H1 (cell line): ENCODE results near the gene RANGRF. TPM values are rescaled to one million over a fixed set of nuclear protein-coding genes. Genes with fewer than 3 reads are reported as not detected.

Experiments
- CTCF ChIA-PET: fragments of 300-600 bp; sonication (Branson Sonifier 250); formaldehyde crosslinking; loops from one replicate; lab custom pipeline; 2021; ENCODE audit not compliant: partially characterized antibody; lab: Charles Lee
- POLR2A ChIA-PET: fragments of 300-600 bp; sonication (Branson Sonifier 250); formaldehyde crosslinking; loops from one replicate; lab custom pipeline; 2021; ENCODE audit warnings: inconsistent platforms; ENCODE audit not compliant: partially characterized antibody; lab: Charles Lee
- DNase-seq, 2 experiments: peaks; one replicate each; pipeline versions ENCODE4 v3.0.0 to v3.0.0-alpha.2; 2010 to 2022; ENCODE audit warnings: low spot score in 2 of 2, low read depth in 1 of 2, mixed read lengths in 1 of 2
- FAIRE-seq: peaks from 2 replicates; lab custom pipeline; 2011; peaks lifted over from hg19 to GRCh38; lab: Jason Lieb, UNC
- H2AFZ ChIP-seq: 2 replicates; pipeline ENCODE4 v1.8.1; 2012; ENCODE audit warnings: low read length, inconsistent platforms
- H2AK5ac ChIP-seq: 2 replicates; pipeline ENCODE4 v1.6.1; 2013; ENCODE audit warnings: low read depth, low read length
- H2BK120ac ChIP-seq: replicated peaks from 2 replicates; pipeline ENCODE3; 2013; ENCODE audit warnings: low read depth, low read length, inconsistent platforms
- H2BK12ac ChIP-seq: 2 replicates; pipeline ENCODE4 v1.6.1; 2013; ENCODE audit warnings: low read depth, low read length
- H2BK15ac ChIP-seq: 2 replicates; pipeline ENCODE4 v1.6.1; 2013; ENCODE audit warnings: low read length
- H2BK20ac ChIP-seq: 2 replicates; pipeline ENCODE4 v1.6.1; 2013; ENCODE audit warnings: low read length
- H2BK5ac ChIP-seq: 2 replicates; pipeline ENCODE4 v1.6.1; 2013; ENCODE audit warnings: low read depth, low read length
- H3K14ac ChIP-seq: 2 replicates; pipeline ENCODE4 v1.6.1; 2013; ENCODE audit warnings: inconsistent platforms; ENCODE audit not compliant: insufficient read length
- H3K18ac ChIP-seq: 2 replicates; pipeline ENCODE4 v1.6.1; 2013; ENCODE audit warnings: low read length; ENCODE audit errors: extremely low read depth
- H3K23ac ChIP-seq: 2 replicates; pipeline ENCODE4 v1.6.1; 2013; ENCODE audit warnings: inconsistent platforms; ENCODE audit not compliant: insufficient read length
- H3K23me2 ChIP-seq: 2 replicates; pipeline ENCODE4 v1.6.1; 2013; ENCODE audit warnings: low read depth, low read length
- H3K27ac ChIP-seq: 2 replicates; pipeline ENCODE4 v1.6.1; 2011; ENCODE audit warnings: low read depth, low read length, inconsistent platforms
- H3K27me3 ChIP-seq, 4 experiments: replicated peaks in 1 of 4; 1 replicate in 1 of 4; 2 replicates in 3 of 4; pipeline versions ENCODE4 v1.6.1 to v1.8.1; 2011 to 2013; ENCODE audit warnings: low read length in 3 of 4, mild to moderate bottlenecking in 3 of 4, inconsistent platforms in 2 of 4, mixed read lengths in 2 of 4, moderate library complexity in 1 of 4; ENCODE audit not compliant: control insufficient read depth in 3 of 4, insufficient read depth in 3 of 4; ENCODE audit errors: extremely low read depth in 1 of 4
- H3K36me3 ChIP-seq, 4 experiments: 2 replicates each; pipeline versions ENCODE4 v1.6.1 to v1.8.1; 2011 to 2013; ENCODE audit warnings: mild to moderate bottlenecking in 4 of 4, low read length in 3 of 4, moderate library complexity in 2 of 4, control low read depth in 1 of 4, inconsistent platforms in 1 of 4; ENCODE audit not compliant: insufficient read depth in 4 of 4, control insufficient read depth in 2 of 4
- H3K4ac ChIP-seq: replicated peaks from 2 replicates; pipeline ENCODE3; 2013; ENCODE audit warnings: low read length, low read depth, mixed read lengths, inconsistent platforms; ENCODE audit not compliant: insufficient read length
- H3K4me1 ChIP-seq, 4 experiments: replicated peaks in 1 of 4; 1 replicate in 1 of 4; 2 replicates in 3 of 4; pipeline versions ENCODE4 v1.6.1 to v1.8.1; 2011 to 2013; ENCODE audit warnings: low read length in 3 of 4, inconsistent platforms in 2 of 4, mixed read lengths in 1 of 4; ENCODE audit not compliant: insufficient read depth in 4 of 4, control insufficient read depth in 3 of 4
- H3K4me2 ChIP-seq, 2 experiments: 2 replicates each; pipeline versions ENCODE4 v1.6.1 to v1.8.1; 2011 to 2013; ENCODE audit warnings: low read depth in 2 of 2, low read length in 2 of 2, control low read depth in 1 of 2, inconsistent platforms in 1 of 2, mild to moderate bottlenecking in 1 of 2; ENCODE audit not compliant: insufficient read depth in 1 of 2
- H3K4me3 ChIP-seq, 4 experiments: fragments of 200-600, 300-600 bp in 1 of 4; sonication (generic), shearing (Covaris generic), sonication (Bioruptor Twin) in 1 of 4; 2 replicates each; pipeline versions ENCODE4 v1.5.1 to v1.8.1; 2011 to 2016; ENCODE audit warnings: low read length in 4 of 4, low read depth in 3 of 4, control low read depth in 2 of 4, inconsistent platforms in 2 of 4, mild to moderate bottlenecking in 2 of 4, mixed read lengths in 1 of 4, moderate library complexity in 1 of 4; ENCODE audit not compliant: insufficient read depth in 2 of 4; ENCODE audit errors: extremely low read depth in 1 of 4
- H3K56ac ChIP-seq: replicated peaks from 2 replicates; pipeline ENCODE3; 2013; ENCODE audit warnings: low read depth, mild to moderate bottlenecking, mixed read lengths, low read length, inconsistent platforms; ENCODE audit not compliant: insufficient read length
- H3K79me1 ChIP-seq: 2 replicates; pipeline ENCODE4 v1.6.1; 2013; ENCODE audit warnings: low read depth, low read length, control low read depth
- H3K79me2 ChIP-seq, 2 experiments: 2 replicates each; pipeline versions ENCODE4 v1.6.1 to v1.8.1; 2012 to 2013; ENCODE audit warnings: low read length in 2 of 2, mild to moderate bottlenecking in 2 of 2, inconsistent platforms in 1 of 2; ENCODE audit not compliant: insufficient read depth in 2 of 2, control insufficient read depth in 1 of 2
- H3K9ac ChIP-seq, 4 experiments: replicated peaks in 1 of 4; 1 replicate in 1 of 4; 2 replicates in 3 of 4; pipeline versions ENCODE4 v1.6.1 to v1.8.1; 2011 to 2013; ENCODE audit warnings: low read depth in 3 of 4, low read length in 3 of 4, control low read depth in 2 of 4, mild to moderate bottlenecking in 2 of 4, moderate library complexity in 2 of 4, inconsistent platforms in 1 of 4; ENCODE audit errors: extremely low read depth in 1 of 4
- H3K9me3 ChIP-seq, 2 experiments: 2 replicates each; pipeline versions ENCODE4 v1.6.1 to v1.8.1; 2012 to 2013; ENCODE audit warnings: mild to moderate bottlenecking in 2 of 2, moderate library complexity in 2 of 2, control low read depth in 1 of 2, inconsistent platforms in 1 of 2, low read depth in 1 of 2, low read length in 1 of 2, mixed read lengths in 1 of 2; ENCODE audit not compliant: insufficient read depth in 2 of 2
- H4K20me1 ChIP-seq, 2 experiments: replicated peaks in 1 of 2; 2 replicates each; pipeline versions ENCODE3 to v1.8.1; 2011 to 2013; ENCODE audit warnings: inconsistent platforms in 2 of 2, low read length in 2 of 2, mild to moderate bottlenecking in 1 of 2; ENCODE audit not compliant: insufficient read depth in 2 of 2, control insufficient read depth in 1 of 2
- H4K5ac ChIP-seq: 2 replicates; pipeline ENCODE4 v1.6.1; 2013; ENCODE audit warnings: low read length, low read depth, mixed read lengths, inconsistent platforms; ENCODE audit not compliant: insufficient read length
- H4K8ac ChIP-seq: 2 replicates; pipeline ENCODE4 v1.8.0; 2013; ENCODE audit warnings: mild to moderate bottlenecking, moderate library complexity, low read length, inconsistent platforms; ENCODE audit not compliant: insufficient read depth; ENCODE audit errors: extremely low read depth
- H4K91ac ChIP-seq: replicated peaks from 2 replicates; pipeline ENCODE3; 2013; ENCODE audit warnings: low read length, mixed read lengths, inconsistent platforms; ENCODE audit not compliant: insufficient read length
- ASH2L ChIP-seq: fragments of 200-600, 300-600 bp; sonication (generic); IDR thresholded peaks from one replicate; pipeline ENCODE4 v1.7.1; 2017; ENCODE audit warnings: low read length
- BCL11A ChIP-seq, 2 experiments: IDR thresholded peaks; one replicate each; pipeline ENCODE4 v1.6.1; 2011; ENCODE audit warnings: low read depth in 2 of 2, low read length in 2 of 2, mild to moderate bottlenecking in 2 of 2
- BRCA1 ChIP-seq: IDR thresholded peaks from 2 replicates; pipeline ENCODE4 v1.6.1; 2012; ENCODE audit warnings: low read depth, low read length, improper control_type of control experiment
- CHD2 ChIP-seq: IDR thresholded peaks from 2 replicates; pipeline ENCODE4 v1.6.1; 2012; ENCODE audit warnings: low read length, improper control_type of control experiment
- EGR1 ChIP-seq: IDR thresholded peaks from 2 replicates; pipeline ENCODE4 v1.6.1; 2011; ENCODE audit warnings: low read depth, low read length, borderline replicate concordance
- GABPA ChIP-seq: IDR thresholded peaks from 2 replicates; pipeline ENCODE4 v1.6.1; 2011; ENCODE audit warnings: mild to moderate bottlenecking, low read length, moderate library complexity, borderline replicate concordance; ENCODE audit not compliant: insufficient read depth
- JUN ChIP-seq: IDR thresholded peaks from 2 replicates; pipeline ENCODE4 v1.6.1; 2011; ENCODE audit warnings: low read depth, mild to moderate bottlenecking, improper control_type of control experiment, low read length
- KDM5A ChIP-seq: fragments of 200-600 bp; IDR thresholded peaks from 2 replicates; pipeline ENCODE4 v1.7.1; 2012; ENCODE audit warnings: mild to moderate bottlenecking, low read length, inconsistent platforms, mixed read lengths
- POLR2AphosphoS5 ChIP-seq: IDR thresholded peaks from 2 replicates; pipeline ENCODE4 v1.6.1; 2011; ENCODE audit warnings: low read depth, low read length
- SIN3A ChIP-seq, 2 experiments: IDR thresholded peaks in 1 of 2; conservative IDR thresholded peaks in 1 of 2; 2 replicates each; pipeline ENCODE4 v1.6.1; 2011 to 2012; ENCODE audit warnings: low read length in 2 of 2, improper control_type of control experiment in 1 of 2, low read depth in 1 of 2, mild to moderate bottlenecking in 1 of 2
- SP4 ChIP-seq: IDR thresholded peaks from 2 replicates; pipeline ENCODE4 v1.6.1; 2012; ENCODE audit warnings: low read length, inconsistent platforms
- SRF ChIP-seq: IDR thresholded peaks from 2 replicates; pipeline ENCODE4 v1.6.1; 2011; ENCODE audit warnings: mild to moderate bottlenecking, low read depth, low read length, moderate library complexity
- TAF1 ChIP-seq: IDR thresholded peaks from 2 replicates; pipeline ENCODE4 v1.6.1; 2011; ENCODE audit warnings: mild to moderate bottlenecking, low read depth, low read length
- TAF7 ChIP-seq: optimal IDR thresholded peaks from 2 replicates; pipeline ENCODE3; 2011; ENCODE audit warnings: low read depth, mild to moderate bottlenecking, inconsistent platforms, low read length, moderate library complexity, borderline replicate concordance
- TCF12 ChIP-seq: IDR thresholded peaks from 2 replicates; pipeline ENCODE4 v1.6.1; 2011; ENCODE audit warnings: low read depth, mild to moderate bottlenecking, low read length
- WGBS, 2 experiments: shearing (Covaris generic) in 1 of 2; methylation state at CpG; one replicate each; pipeline versions ENCODE4 v1.1.6 to v1.1.7; 2013 to 2015; ENCODE audit warnings: low lambda C conversion rate in 2 of 2, mixed read lengths in 2 of 2, inconsistent platforms in 1 of 2, low coverage in 1 of 2, missing lambda C conversion rate in 1 of 2; ENCODE audit not compliant: insufficient replicate concordance in 2 of 2, insufficient coverage in 1 of 2, insufficient read length in 1 of 2; ENCODE audit errors: extremely low coverage in 1 of 2, missing lambda C conversion rate in 1 of 2; 5-methylcytosine and 5-hydroxymethylcytosine counted together
- polyA plus RNA-seq, 7 experiments: library from polyadenylated mRNA; depleted of rRNA in 3 of 7; stranded (reverse) in 5 of 7; unstranded in 2 of 7; fragments of >200 nt in 5 of 7; fragments of 200-250 nt in 2 of 7; gene quantifications; 1 replicate in 5 of 7; 2 replicates in 1 of 7; 4 replicates in 1 of 7; pipeline versions ENCODE4 v1.2.1 to v1.2.3, GENCODE V29; 2011 to 2013; ENCODE audit warnings: missing spikeins in 2 of 7, mixed read lengths in 2 of 7
- total RNA-seq: library from RNA; stranded (reverse); fragmentation: NEBNext Ultra II Directional; extraction: Animal tissue kit (Norgen Biotek cat#: 25700); gene quantifications from 2 replicates; pipeline ENCODE4 v1.2.1, GENCODE V29; 2021

The RANGRF gene
- total and polyA plus RNA-seq, 2 of the 8 experiments (the other 6 are each of a cell fraction or from before 2014, with no cell fraction given): 36.9 to 49.6 TPM

DNA sequence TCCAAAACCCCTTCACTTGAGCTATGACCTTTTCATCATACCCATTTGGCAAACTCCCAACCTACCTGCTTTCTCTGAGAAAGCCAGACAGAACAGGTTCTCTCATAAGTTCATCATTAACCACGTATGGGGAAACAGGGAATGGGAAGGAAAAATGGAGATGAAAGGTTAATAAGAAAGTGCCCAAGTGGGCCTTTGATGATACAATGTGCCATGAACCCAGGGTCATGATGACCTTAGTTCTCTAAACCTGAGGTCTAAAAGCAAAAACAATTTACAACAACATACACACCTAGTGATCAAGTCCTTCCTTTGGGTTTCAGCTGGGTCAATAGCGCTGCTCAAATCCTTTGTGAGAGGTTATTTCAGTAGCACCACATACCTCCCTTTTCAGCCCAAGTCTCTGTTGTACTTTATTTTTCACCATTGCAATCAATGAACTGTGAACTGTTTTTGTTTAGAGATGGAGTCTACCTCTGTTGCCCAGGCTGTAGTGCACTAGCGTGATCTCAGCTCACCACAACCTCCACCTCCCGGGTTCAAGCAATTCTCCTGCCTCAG, 14.5 kb upstream of the RANGRF start:
- no peak overlapping the region for H3K14ac ChIP-seq
- H4K91ac ChIP-seq: no peak overlapping the region
- FAIRE-seq: no peak
- H2AK5ac ChIP-seq: no peak overlapping the region
- CTCF ChIA-PET: interaction anchor here (1.0 to 1.9 kb wide), 3 partner anchors 9 to 27 kb away, joined by 3 to 4 read pairs (median 3); no protein-coding TSS in a partner anchor
- no peaks in the 10 kb centered on the region for H3K79me1 ChIP-seq
- H2BK5ac ChIP-seq: no peak overlapping the region
- H3K9ac ChIP-seq: no peak overlapping the region
- no peaks in the 10 kb centered on the region for H3K9me3 ChIP-seq
- no peak overlapping the region for H2AFZ ChIP-seq
- H3K4ac ChIP-seq: no peak overlapping the region
- no peak overlapping the region for H2BK20ac ChIP-seq
- H2BK12ac ChIP-seq: no peak overlapping the region
- no peak overlapping the region for H2BK15ac ChIP-seq
- H4K20me1 ChIP-seq: peaks cover 3 to 5% of the 10 kb centered on the region in 2 experiments
- no peaks in the 10 kb centered on the region for H3K79me2 ChIP-seq
- H3K36me3 ChIP-seq: peaks cover 2 to 20% (median 16%) of the 10 kb centered on the region in 4 experiments; a peak in 7 of 8 replicates
- no peak overlapping the region for H3K4me3 ChIP-seq
- no peak overlapping the region for H3K18ac ChIP-seq
- no peak overlapping the region for H3K27ac ChIP-seq
- no peak overlapping the region for H3K4me2 ChIP-seq
- no peak overlapping the region for H4K8ac ChIP-seq
- no peak overlapping the region for H3K56ac ChIP-seq
- no peak for DNase-seq
- POLR2A ChIA-PET: interaction anchor here (0.7 to 66.3 kb wide), 4 partner anchors 11 to 103 kb away, joined by 3 to 1521 read pairs (median 59); partner anchors contain the start of genes CTC1, KRABD2, PFAS and RANGRF
- no peaks in the 10 kb centered on the region for H3K27me3 ChIP-seq
- no peaks in the 10 kb centered on the region for H3K23me2 ChIP-seq
- H2BK120ac ChIP-seq: no peak overlapping the region
- 94% methylated on average over 4 of the region's 4 CpGs; no CpG with 5 or more reads in 1 of the 2 experiments for WGBS, 2 experiments
- no peak overlapping the region for H3K23ac ChIP-seq
- H4K5ac ChIP-seq: no peak overlapping the region
- H3K4me1 ChIP-seq: no peaks in the 10 kb centered on the region; a peak in 1 of 7 replicates
- no peak for TF ChIP-seq KDM5A
- no peak for TF ChIP-seq ASH2L
- no peak for TF ChIP-seq BCL11A (IDR thresholded peaks at IDR 0.05; ENCODE audit: low read depth in 2 of 2, low read length in 2 of 2)
- TF ChIP-seq TCF12: no peak
- TF ChIP-seq TAF7: no peak
- no peak for TF ChIP-seq EGR1
- TF ChIP-seq SP4: no peak
- no peak for TF ChIP-seq SIN3A (conservative IDR thresholded peaks at IDR 0.05 in 1 of 2, IDR thresholded peaks at IDR 0.05 in 1 of 2; ENCODE audit: low read depth in 1 of 2, low read length in 2 of 2)
- no peak for TF ChIP-seq POLR2AphosphoS5
- no peak for TF ChIP-seq TAF1
- no peak for TF ChIP-seq CHD2
- no peak for TF ChIP-seq BRCA1
- TF ChIP-seq GABPA: no peak
- no peak for TF ChIP-seq JUN
- no peak for TF ChIP-seq SRF
